Measurements from ENCODE around the gene TPST2.

Gene TPST2

GRCh38 chr22:26545827-26546226 is 44.1 kb downstream of the TPST2 start:
- TF ChIP-seq, protein P1, sequence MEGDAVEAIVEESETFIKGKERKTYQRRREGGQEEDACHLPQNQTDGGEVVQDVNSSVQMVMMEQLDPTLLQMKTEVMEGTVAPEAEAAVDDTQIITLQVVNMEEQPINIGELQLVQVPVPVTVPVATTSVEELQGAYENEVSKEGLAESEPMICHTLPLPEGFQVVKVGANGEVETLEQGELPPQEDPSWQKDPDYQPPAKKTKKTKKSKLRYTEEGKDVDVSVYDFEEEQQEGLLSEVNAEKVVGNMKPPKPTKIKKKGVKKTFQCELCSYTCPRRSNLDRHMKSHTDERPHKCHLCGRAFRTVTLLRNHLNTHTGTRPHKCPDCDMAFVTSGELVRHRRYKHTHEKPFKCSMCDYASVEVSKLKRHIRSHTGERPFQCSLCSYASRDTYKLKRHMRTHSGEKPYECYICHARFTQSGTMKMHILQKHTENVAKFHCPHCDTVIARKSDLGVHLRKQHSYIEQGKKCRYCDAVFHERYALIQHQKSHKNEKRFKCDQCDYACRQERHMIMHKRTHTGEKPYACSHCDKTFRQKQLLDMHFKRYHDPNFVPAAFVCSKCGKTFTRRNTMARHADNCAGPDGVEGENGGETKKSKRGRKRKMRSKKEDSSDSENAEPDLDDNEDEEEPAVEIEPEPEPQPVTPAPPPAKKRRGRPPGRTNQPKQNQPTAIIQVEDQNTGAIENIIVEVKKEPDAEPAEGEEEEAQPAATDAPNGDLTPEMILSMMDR (IDR thresholded peaks at IDR 0.05) = no peak

DNA sequence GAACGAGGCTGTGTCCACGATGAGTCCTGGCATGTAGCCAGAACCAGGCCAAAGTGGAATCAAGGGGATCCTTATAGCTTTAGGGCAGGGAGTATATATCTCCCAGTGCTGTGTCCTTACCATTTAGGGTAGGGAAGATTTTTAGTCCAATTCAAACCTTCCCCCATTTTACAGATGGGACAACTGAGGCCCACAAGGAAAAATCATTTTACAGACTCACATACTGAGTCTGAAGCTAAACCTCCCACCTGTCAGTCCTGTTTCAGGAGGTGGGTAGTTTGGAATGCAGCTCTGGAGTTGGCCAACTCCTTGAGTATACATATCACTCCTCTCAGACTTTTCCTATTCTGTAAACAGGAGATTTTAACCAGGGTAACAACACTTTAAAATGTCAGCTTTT is 44.5 kb downstream of the TPST2 start:
- TF ChIP-seq, protein P1 (IDR thresholded peaks at IDR 0.05) = no peak

- TF ChIP-seq, protein P1 (IDR thresholded peaks at IDR 0.05) = no peak
These were observed 45.4 kb downstream of the TPST2 start for GRCh38 chr22:26544489-26544888.

GRCh38 chr22:26542831-26543230 is 47.1 kb downstream of the TPST2 start:
- TF ChIP-seq, protein P1 (IDR thresholded peaks at IDR 0.05) = no peak

DNA sequence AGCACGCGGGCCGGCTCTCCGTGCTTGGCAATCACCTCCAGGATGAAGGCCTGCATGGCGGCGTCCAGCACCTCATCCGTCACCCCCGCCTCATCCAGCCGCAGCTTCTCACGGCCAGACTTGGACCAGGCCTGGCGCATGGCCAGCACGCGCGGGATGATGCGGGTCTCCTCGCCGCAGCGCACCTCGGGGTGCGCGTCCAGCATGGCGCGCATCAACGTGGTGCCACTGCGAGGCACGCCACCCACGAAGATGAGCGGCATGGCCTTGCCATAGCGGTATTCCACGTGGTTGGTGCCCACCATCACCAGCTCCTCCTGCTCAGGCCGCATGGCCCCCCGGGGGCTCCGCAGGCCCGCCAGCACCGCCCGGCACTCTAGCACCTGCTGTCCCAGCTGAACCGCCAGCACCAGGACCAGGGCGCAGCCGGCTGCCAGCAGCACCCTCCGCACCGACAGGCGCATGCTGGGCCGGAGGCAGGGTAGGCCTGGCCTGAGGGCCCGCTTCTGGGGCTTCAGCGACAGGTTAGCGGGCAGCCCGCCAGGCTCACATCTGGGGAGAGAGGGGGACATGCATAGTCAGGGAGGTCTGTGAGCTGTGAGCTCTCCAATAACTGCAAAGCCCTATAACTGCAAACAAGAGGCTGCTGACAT is 48.6 kb downstream of the TPST2 start:
- TF ChIP-seq, protein P1 (IDR thresholded peaks at IDR 0.05) = no peak

DNA sequence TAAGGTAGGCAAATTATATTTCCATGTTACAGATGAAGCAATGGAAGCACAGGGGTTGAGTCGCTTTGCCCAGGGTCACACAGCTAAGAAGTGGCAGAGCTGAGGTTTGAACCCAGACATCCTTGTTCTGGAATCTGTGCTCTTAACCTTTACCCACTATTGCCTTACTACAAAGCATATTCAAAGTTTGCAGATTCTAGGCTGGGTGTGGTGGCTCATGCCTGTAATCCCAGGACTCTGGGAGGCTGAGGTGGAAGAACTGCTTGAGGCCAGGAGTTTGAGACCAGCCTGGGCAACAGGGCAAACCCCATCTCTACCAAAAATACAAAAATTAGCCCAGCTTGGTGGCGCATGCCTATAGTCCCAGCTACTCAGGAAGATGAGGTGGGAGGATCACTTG is 49.8 kb downstream of the TPST2 start:
- TF ChIP-seq, protein P1 (IDR thresholded peaks at IDR 0.05) = no peak

DNA sequence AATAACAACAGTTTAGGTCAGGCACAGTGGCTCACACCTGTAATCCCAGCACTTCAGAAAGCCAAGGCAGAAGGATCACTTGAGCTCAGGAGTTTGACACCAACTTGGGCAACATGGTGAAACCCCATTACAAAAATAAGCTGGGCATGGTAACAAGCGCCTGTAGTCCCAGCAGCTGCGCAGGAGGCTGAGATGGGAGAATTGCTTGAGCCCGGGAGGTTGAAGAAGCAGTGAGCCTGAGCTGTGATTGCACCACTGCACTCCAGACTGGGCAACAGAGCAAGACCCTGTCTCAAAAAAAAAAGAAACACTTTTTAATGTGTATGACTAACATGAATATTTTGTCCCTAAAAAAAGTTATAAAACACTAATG is 53.2 kb downstream of the TPST2 start:
- TF ChIP-seq, protein P1 (IDR thresholded peaks at IDR 0.05) = no peak
